Nephron progenitor cell (in vitro differentiated cells): ENCODE results near the gene CSMD2.

Source experiments
- DNase-seq: peaks from one replicate; pipeline ENCODE4 v3.0.0; 2021
- H3K27ac Mint-ChIP-seq: 2 replicates; pipeline ENCODE4 v1.8.0; 2021; ENCODE audit warnings: mild to moderate bottlenecking, moderate library complexity, mixed read lengths
- H3K27me3 Mint-ChIP-seq: 2 replicates; pipeline ENCODE4 v1.8.0; 2021; ENCODE audit warnings: mild to moderate bottlenecking, low read depth, mixed read lengths; ENCODE audit not compliant: poor library complexity
- H3K36me3 Mint-ChIP-seq: 2 replicates; pipeline ENCODE4 v1.8.0; 2021; ENCODE audit warnings: low read depth, mixed read lengths
- H3K4me1 Mint-ChIP-seq: 2 replicates; pipeline ENCODE4 v1.8.0; 2021; ENCODE audit warnings: mixed read lengths
- H3K4me3 Mint-ChIP-seq: 2 replicates; pipeline ENCODE4 v1.8.0; 2021; ENCODE audit warnings: mild to moderate bottlenecking, moderate library complexity, mixed read lengths
- H3K9me3 Mint-ChIP-seq: 2 replicates; pipeline ENCODE4 v1.8.0; 2021; ENCODE audit warnings: mild to moderate bottlenecking, moderate library complexity, mixed read lengths
- TF ChIP-seq, protein P1 (sequence below): fragments of 200-600 bp; sonication (generic); IDR thresholded peaks from 2 replicates; pipeline ENCODE4 v1.5.0; 2021; ENCODE audit warnings: antibody characterized with exemption

Gene CSMD2

DNA sequence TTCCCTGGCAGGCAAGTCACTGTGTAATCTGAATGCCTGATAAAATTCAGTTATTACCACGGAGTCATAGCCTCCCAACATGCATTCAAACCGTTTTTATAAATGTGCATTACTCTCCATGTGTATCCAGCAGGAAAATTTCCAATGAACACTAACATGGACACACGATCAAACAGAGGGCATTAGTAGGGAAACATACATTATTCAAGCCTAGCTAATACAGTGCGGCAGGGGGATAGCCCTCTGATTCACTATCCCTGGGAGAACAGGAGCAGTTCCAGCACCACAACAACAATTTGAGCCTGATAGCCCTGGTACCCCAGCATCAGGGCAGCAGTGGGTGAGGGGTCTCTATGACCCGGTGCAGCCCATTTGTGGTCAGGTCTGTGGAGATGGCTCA, 337.0 kb downstream of the CSMD2 start:
- no peak for DNase-seq
- Mint-ChIP-seq H3K4me1 (no peaks in the 10 kb centered on the region), H3K9me3 (peaks cover 42% of the 10 kb centered on the region), H3K36me3 (peaks cover 5% of the 10 kb centered on the region), H3K27ac (no peak overlapping the region), H3K4me3 (no peak overlapping the region), H3K27me3 (peaks cover 7% of the 10 kb centered on the region)
- TF ChIP-seq, protein P1, sequence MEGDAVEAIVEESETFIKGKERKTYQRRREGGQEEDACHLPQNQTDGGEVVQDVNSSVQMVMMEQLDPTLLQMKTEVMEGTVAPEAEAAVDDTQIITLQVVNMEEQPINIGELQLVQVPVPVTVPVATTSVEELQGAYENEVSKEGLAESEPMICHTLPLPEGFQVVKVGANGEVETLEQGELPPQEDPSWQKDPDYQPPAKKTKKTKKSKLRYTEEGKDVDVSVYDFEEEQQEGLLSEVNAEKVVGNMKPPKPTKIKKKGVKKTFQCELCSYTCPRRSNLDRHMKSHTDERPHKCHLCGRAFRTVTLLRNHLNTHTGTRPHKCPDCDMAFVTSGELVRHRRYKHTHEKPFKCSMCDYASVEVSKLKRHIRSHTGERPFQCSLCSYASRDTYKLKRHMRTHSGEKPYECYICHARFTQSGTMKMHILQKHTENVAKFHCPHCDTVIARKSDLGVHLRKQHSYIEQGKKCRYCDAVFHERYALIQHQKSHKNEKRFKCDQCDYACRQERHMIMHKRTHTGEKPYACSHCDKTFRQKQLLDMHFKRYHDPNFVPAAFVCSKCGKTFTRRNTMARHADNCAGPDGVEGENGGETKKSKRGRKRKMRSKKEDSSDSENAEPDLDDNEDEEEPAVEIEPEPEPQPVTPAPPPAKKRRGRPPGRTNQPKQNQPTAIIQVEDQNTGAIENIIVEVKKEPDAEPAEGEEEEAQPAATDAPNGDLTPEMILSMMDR: no peak

- H3K36me3 Mint-ChIP-seq: peaks cover 5% of the 10 kb centered on the region
- no peaks in the 10 kb centered on the region for H3K4me1 Mint-ChIP-seq
- TF ChIP-seq, protein P1: no peak
- no peak overlapping the region for H3K27ac Mint-ChIP-seq
- peaks cover 7% of the 10 kb centered on the region for H3K27me3 Mint-ChIP-seq
- DNase-seq: no peak
- H3K9me3 Mint-ChIP-seq: peaks cover 32% of the 10 kb centered on the region
- no peak overlapping the region for H3K4me3 Mint-ChIP-seq
These were observed 338.3 kb downstream of the CSMD2 start for GRCh38 chr1:33826711-33827110.

- Mint-ChIP-seq H3K27me3 (peaks cover 10% of the 10 kb centered on the region), H3K9me3 (peaks cover 30% of the 10 kb centered on the region), H3K4me1 (no peaks in the 10 kb centered on the region), H3K36me3 (peaks cover 5% of the 10 kb centered on the region), H3K4me3 (no peak overlapping the region), H3K27ac (no peak overlapping the region)
- TF ChIP-seq, protein P1: no peak
- no peak for DNase-seq
These were observed 338.7 kb downstream of the CSMD2 start for GRCh38 chr1:33826311-33826710.

GRCh38 chr1:33825506-33825905, 339.5 kb downstream of the CSMD2 start:
- Mint-ChIP-seq H3K4me3 (no peak overlapping the region), H3K27ac (no peak overlapping the region), H3K27me3 (peaks cover 10% of the 10 kb centered on the region), H3K36me3 (peaks cover 5% of the 10 kb centered on the region), H3K4me1 (no peaks in the 10 kb centered on the region), H3K9me3 (peaks cover 22% of the 10 kb centered on the region)
- TF ChIP-seq, protein P1: no peak
- no peak for DNase-seq

DNA sequence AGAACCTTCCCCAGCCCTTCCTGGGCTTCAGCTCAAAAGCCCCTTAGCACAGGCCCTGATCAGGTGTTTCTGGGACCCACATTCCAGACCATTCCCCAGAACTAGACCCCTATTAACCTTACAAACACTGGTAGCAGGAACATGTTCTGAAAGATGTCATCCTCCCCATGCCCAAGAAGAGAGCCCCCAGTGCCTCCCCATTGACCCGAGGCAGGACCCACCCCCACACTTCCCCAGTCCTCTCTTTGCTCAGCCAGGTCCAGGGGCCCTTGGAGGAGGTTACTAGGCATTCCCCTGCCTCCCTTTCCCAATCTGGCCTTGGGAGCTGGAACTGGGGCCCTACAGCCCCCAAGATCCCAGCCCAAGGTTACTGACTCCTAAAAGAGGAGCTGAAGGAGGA, 340.1 kb downstream of the CSMD2 start:
- DNase-seq: no peak
- peaks cover 21% of the 10 kb centered on the region for H3K9me3 Mint-ChIP-seq
- TF ChIP-seq, protein P1: no peak
- no peaks in the 10 kb centered on the region for H3K4me1 Mint-ChIP-seq
- no peak overlapping the region for H3K4me3 Mint-ChIP-seq
- H3K36me3 Mint-ChIP-seq: peaks cover 5% of the 10 kb centered on the region
- H3K27me3 Mint-ChIP-seq: peaks cover 10% of the 10 kb centered on the region
- no peak overlapping the region for H3K27ac Mint-ChIP-seq

DNA sequence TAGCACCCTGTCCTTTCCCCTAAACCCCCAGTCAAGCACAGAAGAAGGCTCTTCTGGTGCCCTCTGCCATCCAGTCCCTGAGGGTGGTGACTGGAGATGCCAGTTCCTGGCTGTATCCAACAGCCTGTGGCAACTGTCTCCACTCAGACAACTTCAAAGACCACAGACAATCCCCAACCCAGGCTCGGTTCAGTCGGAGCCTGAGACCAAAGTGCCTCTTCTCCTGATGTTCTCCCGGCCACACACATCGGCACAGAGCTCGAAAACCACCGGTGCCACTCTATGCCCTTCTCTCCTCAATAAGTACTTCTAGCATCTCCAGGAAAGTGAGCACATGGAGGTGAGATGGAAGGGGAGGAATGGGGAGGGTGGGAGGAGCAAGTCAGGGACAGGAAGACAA, 340.7 kb downstream of the CSMD2 start:
- Mint-ChIP-seq H3K4me3 (no peak overlapping the region), H3K27ac (no peak overlapping the region), H3K4me1 (no peaks in the 10 kb centered on the region), H3K9me3 (peaks cover 14% of the 10 kb centered on the region), H3K36me3 (peaks cover 5% of the 10 kb centered on the region), H3K27me3 (peaks cover 10% of the 10 kb centered on the region)
- DNase-seq: no peak
- TF ChIP-seq, protein P1: no peak
